Measurements from ENCODE around the gene USH2A.

GRCh38 chr1:216124192-216124781, 299.0 kb downstream of the USH2A start:
- TF ChIP-seq POLR2A (IDR thresholded peaks at IDR 0.05): no peak
- TF ChIP-seq, protein P1, sequence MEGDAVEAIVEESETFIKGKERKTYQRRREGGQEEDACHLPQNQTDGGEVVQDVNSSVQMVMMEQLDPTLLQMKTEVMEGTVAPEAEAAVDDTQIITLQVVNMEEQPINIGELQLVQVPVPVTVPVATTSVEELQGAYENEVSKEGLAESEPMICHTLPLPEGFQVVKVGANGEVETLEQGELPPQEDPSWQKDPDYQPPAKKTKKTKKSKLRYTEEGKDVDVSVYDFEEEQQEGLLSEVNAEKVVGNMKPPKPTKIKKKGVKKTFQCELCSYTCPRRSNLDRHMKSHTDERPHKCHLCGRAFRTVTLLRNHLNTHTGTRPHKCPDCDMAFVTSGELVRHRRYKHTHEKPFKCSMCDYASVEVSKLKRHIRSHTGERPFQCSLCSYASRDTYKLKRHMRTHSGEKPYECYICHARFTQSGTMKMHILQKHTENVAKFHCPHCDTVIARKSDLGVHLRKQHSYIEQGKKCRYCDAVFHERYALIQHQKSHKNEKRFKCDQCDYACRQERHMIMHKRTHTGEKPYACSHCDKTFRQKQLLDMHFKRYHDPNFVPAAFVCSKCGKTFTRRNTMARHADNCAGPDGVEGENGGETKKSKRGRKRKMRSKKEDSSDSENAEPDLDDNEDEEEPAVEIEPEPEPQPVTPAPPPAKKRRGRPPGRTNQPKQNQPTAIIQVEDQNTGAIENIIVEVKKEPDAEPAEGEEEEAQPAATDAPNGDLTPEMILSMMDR (IDR thresholded peaks at IDR 0.05): no peak
